Natural killer cell (primary cell): Measurements from ENCODE around the gene RDX. TPM values are rescaled to one million over a fixed set of nuclear protein-coding genes. Genes with fewer than 3 reads are reported as not detected.

Experiments used
- ATAC-seq, 3 donors: fragments of 150-1000 bp in 2 of 3; fragments of 200-7000 bp in 1 of 3; cut with Tn5 transposase; 1 replicate in 1 of 3; 2 replicates in 2 of 3; pipeline ENCODE4 v1.10.0; 2021; ENCODE audit warnings: mild to moderate bottlenecking in 2 of 3, moderate library complexity in 2 of 3
- DNase-seq, 2 donors: peaks; one replicate each; pipeline versions ENCODE4 v3.0.0 to v3.0.0-alpha.2; 2013 to 2021; ENCODE audit warnings: mixed read lengths in 1 of 2
- H3K27ac ChIP-seq: one replicate; pipeline ENCODE4 v1.5.1; 2013; ENCODE audit warnings: mild to moderate bottlenecking, low read length
- H3K27me3 ChIP-seq: one replicate; pipeline ENCODE4 v1.6.1; 2013; ENCODE audit warnings: low read length; ENCODE audit not compliant: control insufficient read depth, insufficient read depth
- H3K36me3 ChIP-seq: one replicate; pipeline ENCODE4 v1.6.1; 2013; ENCODE audit warnings: low read length; ENCODE audit not compliant: control insufficient read depth, insufficient read depth
- H3K4me1 ChIP-seq: one replicate; pipeline ENCODE4 v1.6.1; 2013; ENCODE audit warnings: low read length; ENCODE audit not compliant: control insufficient read depth, insufficient read depth
- H3K4me3 ChIP-seq: one replicate; pipeline ENCODE4 v1.5.1; 2013; ENCODE audit warnings: low read length
- H3K9me3 ChIP-seq: one replicate; pipeline ENCODE4 v1.6.1; 2013; ENCODE audit warnings: low read length; ENCODE audit not compliant: control insufficient read depth, insufficient read depth
- H3K27ac Mint-ChIP-seq, 2 donors: one replicate each; pipeline ENCODE4 v1.8.0; 2022; ENCODE audit warnings: mild to moderate bottlenecking in 2 of 2, mixed read lengths in 2 of 2, moderate library complexity in 1 of 2
- H3K27me3 Mint-ChIP-seq, 2 donors: one replicate each; pipeline ENCODE4 v1.8.0; 2022; ENCODE audit warnings: low read depth in 2 of 2, mixed read lengths in 2 of 2
- H3K36me3 Mint-ChIP-seq: one replicate; pipeline ENCODE4 v1.8.0; 2022; ENCODE audit warnings: mixed read lengths
- H3K4me1 Mint-ChIP-seq, 2 donors: one replicate each; pipeline ENCODE4 v1.8.0; 2022; ENCODE audit warnings: mixed read lengths in 2 of 2
- H3K4me3 Mint-ChIP-seq: one replicate; pipeline ENCODE4 v1.8.0; 2022; ENCODE audit warnings: mild to moderate bottlenecking, moderate library complexity, mixed read lengths
- H3K9me3 Mint-ChIP-seq, 2 donors: one replicate each; pipeline ENCODE4 v1.8.0; 2022; ENCODE audit warnings: mixed read lengths in 2 of 2
- WGBS: methylation state at CpG from one replicate; pipeline ENCODE4 v1.1.7; 2013; ENCODE audit warnings: missing lambda C conversion rate; ENCODE audit not compliant: insufficient coverage; 5-methylcytosine and 5-hydroxymethylcytosine counted together
- intact Hi-C: fragments of 100-400 bp; cut with micrococcal nuclease; formaldehyde crosslinking; loops from one replicate; pipeline ENCODE4 v1.14.2; 2022
- total RNA-seq, 4 donors: library from RNA; stranded (reverse); fragments of 120-200 nt in 1 of 4; gene quantifications; one replicate each; pipeline versions ENCODE4 v1.2.3 to v1.2.4, GENCODE V29; 2013 to 2022
- TF ChIP-seq, protein P1 (sequence below): fragments of 200-600 bp; IDR thresholded peaks from one replicate; pipeline ENCODE4 v1.8.0; 2022; ENCODE audit warnings: antibody characterized with exemption

Gene RDX
- total RNA-seq, 3 donors from 2014 or later (not counting 1 experiment from before 2014, with no cell fraction given) = 22.6 to 31.1 (median 25.9) TPM

DNA sequence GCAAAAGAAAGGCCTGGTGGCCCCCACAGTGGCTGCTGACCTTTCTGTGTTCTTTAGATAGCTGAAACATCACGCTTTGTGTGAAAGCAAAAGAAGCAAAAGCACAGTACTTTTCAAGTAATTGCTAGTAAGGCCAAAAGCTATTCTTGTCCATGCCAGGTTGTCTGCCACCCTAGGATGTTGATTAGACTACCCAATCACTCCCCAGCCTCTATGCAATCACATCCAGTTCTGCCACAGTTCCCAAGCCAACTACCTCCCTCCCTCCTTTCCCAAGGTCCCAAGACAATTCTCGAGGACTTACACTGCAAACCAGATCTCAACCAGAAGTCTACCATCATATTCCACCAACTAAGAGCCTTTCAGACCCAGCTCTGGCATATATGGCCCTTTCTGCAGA, 46.2 kb downstream of the RDX start:
- intact Hi-C loops = no loop called here

DNA sequence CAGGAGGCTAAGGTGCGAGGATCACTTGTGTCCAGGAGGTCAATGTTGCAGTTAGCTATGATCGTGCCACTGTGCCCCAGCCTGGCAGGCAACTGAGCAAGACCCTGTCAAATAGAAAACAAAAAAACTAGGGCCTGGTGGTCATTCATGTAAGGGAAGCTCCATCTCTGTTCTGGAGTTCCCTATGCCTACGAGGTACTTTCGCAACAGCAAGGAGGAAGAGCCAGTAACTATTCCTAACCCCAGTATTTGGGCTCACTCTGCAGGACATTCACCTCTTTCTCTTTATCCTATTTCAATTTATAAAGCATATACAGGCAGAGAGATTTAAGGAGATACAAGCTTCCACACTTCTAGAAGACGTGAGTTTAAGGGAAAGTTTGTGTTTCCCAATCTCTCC, 46.6 kb downstream of the RDX start:
- 97% methylated on average over 5 of the region's 5 CpGs for WGBS
- intact Hi-C loops = no loop called here
- no peaks in the 10 kb centered on the region for H3K27me3 ChIP-seq
- H3K27ac Mint-ChIP-seq = no peak overlapping the region
- H3K4me1 Mint-ChIP-seq = no peaks in the 10 kb centered on the region
- TF ChIP-seq, protein P1, sequence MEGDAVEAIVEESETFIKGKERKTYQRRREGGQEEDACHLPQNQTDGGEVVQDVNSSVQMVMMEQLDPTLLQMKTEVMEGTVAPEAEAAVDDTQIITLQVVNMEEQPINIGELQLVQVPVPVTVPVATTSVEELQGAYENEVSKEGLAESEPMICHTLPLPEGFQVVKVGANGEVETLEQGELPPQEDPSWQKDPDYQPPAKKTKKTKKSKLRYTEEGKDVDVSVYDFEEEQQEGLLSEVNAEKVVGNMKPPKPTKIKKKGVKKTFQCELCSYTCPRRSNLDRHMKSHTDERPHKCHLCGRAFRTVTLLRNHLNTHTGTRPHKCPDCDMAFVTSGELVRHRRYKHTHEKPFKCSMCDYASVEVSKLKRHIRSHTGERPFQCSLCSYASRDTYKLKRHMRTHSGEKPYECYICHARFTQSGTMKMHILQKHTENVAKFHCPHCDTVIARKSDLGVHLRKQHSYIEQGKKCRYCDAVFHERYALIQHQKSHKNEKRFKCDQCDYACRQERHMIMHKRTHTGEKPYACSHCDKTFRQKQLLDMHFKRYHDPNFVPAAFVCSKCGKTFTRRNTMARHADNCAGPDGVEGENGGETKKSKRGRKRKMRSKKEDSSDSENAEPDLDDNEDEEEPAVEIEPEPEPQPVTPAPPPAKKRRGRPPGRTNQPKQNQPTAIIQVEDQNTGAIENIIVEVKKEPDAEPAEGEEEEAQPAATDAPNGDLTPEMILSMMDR = no peak
- H3K27me3 Mint-ChIP-seq = no peaks in the 10 kb centered on the region
- peaks cover 19% of the 10 kb centered on the region for H3K36me3 ChIP-seq
- H3K27ac ChIP-seq = no peak overlapping the region
- DNase-seq (no peak), ATAC-seq (no peak)
- H3K9me3 Mint-ChIP-seq = no peaks in the 10 kb centered on the region
- no peaks in the 10 kb centered on the region for H3K36me3 Mint-ChIP-seq
- H3K4me3 ChIP-seq = no peak overlapping the region
- H3K4me3 Mint-ChIP-seq = no peak overlapping the region
- no peaks in the 10 kb centered on the region for H3K9me3 ChIP-seq
- no peaks in the 10 kb centered on the region for H3K4me1 ChIP-seq

More for the DNA sequence above, 46.2 kb downstream of the RDX start:
- Mint-ChIP-seq H3K4me1 (no peaks in the 10 kb centered on the region), H3K4me3 (no peak overlapping the region), H3K27me3 (no peaks in the 10 kb centered on the region), H3K27ac (no peak overlapping the region), H3K9me3 (no peaks in the 10 kb centered on the region), H3K36me3 (no peaks in the 10 kb centered on the region)
- ATAC-seq = no peak
- 89% methylated on average over 2 of the region's 2 CpGs for WGBS
- DNase-seq = no peak
- Histone ChIP-seq H3K27me3 (no peaks in the 10 kb centered on the region), H3K4me3 (no peak overlapping the region), H3K27ac (no peak overlapping the region), H3K36me3 (peaks cover 19% of the 10 kb centered on the region), H3K9me3 (no peaks in the 10 kb centered on the region), H3K4me1 (no peaks in the 10 kb centered on the region)
- TF ChIP-seq, protein P1 = no peak

DNA sequence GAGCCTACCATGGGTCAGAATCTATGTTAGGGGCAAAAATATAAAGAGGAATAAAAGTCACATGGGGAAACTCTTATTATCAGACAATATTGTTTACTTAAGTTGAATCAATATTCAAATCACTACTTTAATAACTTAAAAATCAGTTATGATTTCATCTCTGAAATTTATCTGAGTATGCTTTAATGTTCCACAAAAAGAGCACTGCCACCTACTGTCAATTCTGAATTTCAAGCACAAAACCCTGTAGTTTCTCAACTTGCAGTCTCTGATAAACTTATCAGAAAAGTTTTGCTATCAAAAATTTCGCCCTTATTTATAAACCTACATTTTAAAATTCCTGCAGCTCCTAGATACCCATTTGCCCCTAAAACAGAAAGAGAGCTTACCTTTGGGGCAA, 47.3 kb downstream of the RDX start:
- H3K9me3 ChIP-seq = no peaks in the 10 kb centered on the region
- peak in 1 of 2 donors; percentile 16 for DNase-seq
- H3K36me3 ChIP-seq = peaks cover 14% of the 10 kb centered on the region
- no peak overlapping the region for H3K27ac ChIP-seq
- Mint-ChIP-seq H3K27ac (no peak overlapping the region), H3K36me3 (no peaks in the 10 kb centered on the region), H3K4me1 (no peaks in the 10 kb centered on the region), H3K9me3 (no peaks in the 10 kb centered on the region), H3K27me3 (no peaks in the 10 kb centered on the region), H3K4me3 (no peak overlapping the region)
- TF ChIP-seq, protein P1 = no peak
- ATAC-seq = no peak
- no peaks in the 10 kb centered on the region for H3K4me1 ChIP-seq
- intact Hi-C loops = no loop called here
- WGBS = 100% methylated on average over 1 of the region's 1 CpG
- H3K4me3 ChIP-seq = no peak overlapping the region
- no peaks in the 10 kb centered on the region for H3K27me3 ChIP-seq

DNA sequence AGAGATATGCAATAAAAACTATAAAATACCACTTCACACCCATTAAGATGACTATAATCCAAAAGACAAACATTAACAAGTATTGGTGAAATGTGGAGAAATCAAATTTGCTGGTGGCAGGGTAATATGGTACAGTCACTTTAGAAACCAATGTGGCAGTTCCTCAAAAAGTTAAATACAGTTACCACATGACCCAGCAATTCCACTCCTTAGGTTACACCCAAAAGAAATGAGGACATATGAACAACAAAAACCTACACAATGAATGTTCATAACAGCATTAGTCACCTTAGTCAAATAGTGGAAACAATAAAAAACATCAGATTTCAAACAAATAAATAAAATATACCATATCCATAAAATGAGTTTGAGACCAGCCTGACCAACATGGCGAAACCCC, 52.6 kb downstream of the RDX start:
- no peaks in the 10 kb centered on the region for H3K4me1 Mint-ChIP-seq
- DNase-seq (no peak), ATAC-seq (no peak)
- Histone ChIP-seq H3K9me3 (no peaks in the 10 kb centered on the region), H3K27me3 (no peaks in the 10 kb centered on the region), H3K4me1 (no peaks in the 10 kb centered on the region), H3K4me3 (no peak overlapping the region), H3K36me3 (peaks cover 11% of the 10 kb centered on the region), H3K27ac (no peak overlapping the region)
- no peak overlapping the region for H3K4me3 Mint-ChIP-seq
- no peaks in the 10 kb centered on the region for H3K27me3 Mint-ChIP-seq
- intact Hi-C loops = no loop called here
- H3K27ac Mint-ChIP-seq = no peak overlapping the region
- no CpG with 5 or more reads among the region's 1 CpG for WGBS
- TF ChIP-seq, protein P1 = no peak
- H3K9me3 Mint-ChIP-seq = no peaks in the 10 kb centered on the region
- H3K36me3 Mint-ChIP-seq = no peaks in the 10 kb centered on the region
